HG02763 (cell line): ENCODE data around the gene GNG13.
"Not testable (repeated sequence)": the region's sequence is repeated elsewhere in the genome, so short reads cannot be mapped to it uniquely, and the experiment has no call there.

ENCODE experiments used
- ATAC-seq: cut with Tn5 transposase; IDR thresholded peaks from one replicate; pipeline ENCODE4 v1.9.1; 2021; ENCODE audit warnings: mild to moderate bottlenecking, moderate library complexity; ENCODE audit not compliant: unreplicated experiment

GNG13 gene

GRCh38 chr16:799948-800833 is at the start of gene GNG13:
Gene GNG13 (minus strand): TSS chr16:800734. CDS start chr16:799077, 1,657 bp downstream.
- ATAC-seq: no peak

DNA sequence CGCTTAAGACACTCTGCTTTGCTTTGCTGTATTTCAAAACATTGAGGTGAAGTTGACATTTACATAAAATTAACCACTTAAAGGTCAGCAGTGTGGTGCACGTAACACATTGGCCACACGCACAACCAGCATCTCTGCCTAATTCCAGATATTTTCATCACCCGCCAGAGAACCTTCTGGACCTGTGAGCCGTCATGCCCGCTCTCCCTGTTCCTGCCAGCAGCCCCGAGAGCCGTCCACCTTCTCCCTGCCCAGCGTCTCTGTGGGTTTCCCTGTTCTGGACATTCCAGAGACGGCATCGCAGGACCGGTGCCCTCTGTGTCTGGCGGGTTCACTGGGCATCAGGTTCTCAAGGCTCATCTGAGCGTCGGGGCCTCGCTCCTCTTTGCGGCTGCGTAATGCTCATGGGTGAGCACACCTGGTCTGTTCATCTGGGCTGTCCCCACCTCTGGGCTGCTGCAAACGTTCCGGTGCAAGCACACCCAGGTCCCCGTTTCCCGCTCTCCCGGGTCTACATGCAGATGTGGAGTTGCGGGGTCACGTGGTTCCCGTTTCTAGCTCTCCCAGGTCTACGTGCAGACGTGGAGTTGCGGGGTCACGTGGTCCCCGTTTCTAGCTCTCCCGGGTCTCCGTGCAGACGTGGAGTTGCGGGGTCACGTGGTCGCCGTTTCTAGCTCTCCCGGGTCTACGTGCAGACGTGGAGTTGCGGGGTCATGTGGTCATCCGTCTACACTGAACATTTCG is 48.1 kb upstream of the GNG13 start:
- ATAC-seq: no peak

GRCh38 chr16:847681-848445 is 47.3 kb upstream of the GNG13 start:
- ATAC-seq: no peak

GRCh38 chr16:847151-847550 is 46.6 kb upstream of the GNG13 start:
- no peak for ATAC-seq

- ATAC-seq: no peak
Measured at GRCh38 chr16:845351-845745, 44.8 kb upstream of the GNG13 start.

GRCh38 chr16:844638-845350 is 44.3 kb upstream of the GNG13 start:
- no peak for ATAC-seq

- no peak for ATAC-seq
Measured at GRCh38 chr16:843771-844170, 43.2 kb upstream of the GNG13 start.

GRCh38 chr16:842711-843560 is 42.4 kb upstream of the GNG13 start:
- ATAC-seq: no peak

DNA sequence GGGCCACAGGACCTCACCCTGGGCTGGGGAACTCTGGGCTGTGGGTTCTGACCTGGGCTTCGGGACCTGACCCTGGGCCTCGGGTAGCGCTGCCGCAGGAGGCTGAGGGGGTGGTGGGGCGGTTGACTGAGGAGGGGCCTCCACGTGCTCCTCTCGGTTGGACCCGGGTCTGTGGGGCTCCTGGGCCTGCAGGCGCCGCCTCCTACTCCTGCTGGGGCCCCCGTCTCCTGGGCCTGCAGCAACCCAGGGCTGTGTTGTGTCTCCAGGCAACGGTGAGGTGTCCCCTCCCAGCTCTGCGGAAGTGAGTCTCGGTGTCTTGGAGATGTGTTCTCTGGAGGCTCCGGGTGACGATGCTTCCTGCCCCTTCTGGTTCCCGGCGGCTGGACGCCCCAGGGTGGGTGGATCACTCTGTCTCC is 41.5 kb upstream of the GNG13 start:
- no peak for ATAC-seq

GRCh38 chr16:841455-842060 is 41.0 kb upstream of the GNG13 start:
- ATAC-seq: no peak

DNA sequence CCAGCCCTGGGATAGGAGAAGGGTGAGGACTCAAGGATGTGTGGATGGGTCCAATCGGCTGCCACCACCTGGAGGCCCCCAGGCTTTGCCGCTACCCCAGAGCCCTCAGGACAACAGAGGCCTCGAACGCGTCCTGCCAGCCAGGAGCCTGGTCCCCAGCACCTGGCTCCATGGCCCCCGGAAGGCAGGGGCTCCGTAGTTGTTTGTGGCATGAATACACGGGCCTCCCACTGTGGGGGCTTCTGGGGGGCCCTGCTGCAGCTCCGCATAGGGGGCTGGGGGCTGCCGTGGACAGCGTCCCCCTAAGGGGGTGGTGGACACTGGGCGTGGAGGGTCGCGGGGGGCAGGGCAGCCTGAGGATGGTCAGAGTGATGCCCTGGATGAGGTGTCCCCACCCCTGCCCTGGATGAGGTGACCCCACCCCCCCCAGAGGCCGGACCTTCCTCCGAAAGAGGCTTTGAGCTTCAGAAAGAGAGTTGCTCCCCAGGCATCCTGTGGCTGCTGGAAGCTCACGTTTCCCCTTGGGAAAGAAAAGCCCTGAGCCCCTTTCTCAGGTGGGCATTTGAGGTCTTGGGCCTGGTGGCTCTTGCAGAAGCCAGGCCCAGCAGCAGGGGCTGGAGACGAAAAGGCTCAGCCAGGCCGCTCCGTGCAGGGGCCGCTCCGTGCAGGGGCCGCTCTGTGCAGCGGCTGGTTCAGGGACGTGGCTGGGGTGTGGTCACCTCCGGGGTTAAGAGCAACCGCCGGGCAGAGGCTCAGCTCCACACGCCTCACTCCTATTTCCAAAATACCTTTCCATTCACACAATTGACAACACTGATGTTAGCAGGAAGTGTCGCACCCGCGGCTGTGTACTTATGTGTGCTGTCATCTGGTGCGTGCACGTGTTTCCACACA is 40.3 kb upstream of the GNG13 start:
- no peak for ATAC-seq

DNA sequence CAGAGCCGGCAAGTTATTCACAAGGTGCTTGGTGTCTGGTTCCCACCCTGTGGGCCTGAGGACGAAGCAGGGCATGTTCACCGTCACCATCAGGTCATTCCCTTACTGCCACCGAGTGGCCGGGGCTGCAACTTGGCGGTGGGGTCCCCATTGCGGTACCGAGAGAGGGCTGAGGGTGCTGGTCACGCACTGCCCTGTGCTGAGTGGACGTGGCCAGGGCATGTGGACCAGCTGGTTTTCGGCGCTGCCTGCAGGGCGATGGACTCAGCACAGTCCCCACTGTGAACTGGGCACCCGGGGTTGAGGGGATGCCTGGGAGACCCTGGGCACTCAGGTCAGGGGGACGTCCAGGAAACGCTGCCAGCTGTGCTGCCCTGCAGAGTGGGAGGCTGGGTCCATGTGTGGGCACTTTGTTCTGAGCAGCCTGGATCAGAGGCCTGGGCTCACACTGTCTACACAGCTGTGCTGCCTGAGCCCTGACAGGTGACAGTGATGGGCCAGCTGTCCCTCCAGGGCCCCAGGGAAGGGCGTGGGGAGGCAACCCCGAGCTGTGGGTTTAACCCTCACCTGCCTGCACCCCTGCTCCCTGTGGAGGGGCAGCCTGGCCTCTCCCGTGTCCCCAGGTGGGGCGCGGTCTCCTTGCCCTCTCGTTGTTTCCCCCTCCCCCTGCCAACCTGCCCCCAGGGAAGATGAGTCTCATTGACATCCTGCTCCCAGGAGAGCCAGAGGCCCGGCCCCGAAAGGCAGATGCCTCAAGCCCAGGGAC is 39.3 kb upstream of the GNG13 start:
- ATAC-seq: no peak

GRCh38 chr16:838741-839140 is 38.2 kb upstream of the GNG13 start:
- no peak for ATAC-seq

DNA sequence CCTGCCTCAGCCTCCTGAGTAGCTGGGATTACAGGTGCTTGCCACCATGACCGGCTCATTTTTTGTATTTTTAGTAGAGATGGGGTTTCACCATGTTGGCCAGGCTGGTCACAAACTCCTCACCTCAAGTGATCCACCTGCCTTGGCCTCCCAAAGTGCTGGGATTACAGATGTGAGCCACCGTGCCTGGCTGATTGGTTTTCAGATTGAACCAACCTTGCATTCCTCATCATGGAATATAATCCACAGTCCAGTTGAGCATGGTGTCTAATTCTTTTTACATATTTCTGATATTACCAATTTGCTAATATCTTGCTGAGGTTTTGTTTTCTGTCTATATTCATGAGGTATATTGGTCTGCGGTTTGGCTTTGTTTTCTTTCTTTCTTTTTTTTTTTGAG is 36.3 kb upstream of the GNG13 start:
- ATAC-seq: not testable (repeated sequence)

GRCh38 chr16:836221-836620 is 35.7 kb upstream of the GNG13 start:
- no peak for ATAC-seq

GRCh38 chr16:835373-835772 is 34.8 kb upstream of the GNG13 start:
- ATAC-seq: no peak

DNA sequence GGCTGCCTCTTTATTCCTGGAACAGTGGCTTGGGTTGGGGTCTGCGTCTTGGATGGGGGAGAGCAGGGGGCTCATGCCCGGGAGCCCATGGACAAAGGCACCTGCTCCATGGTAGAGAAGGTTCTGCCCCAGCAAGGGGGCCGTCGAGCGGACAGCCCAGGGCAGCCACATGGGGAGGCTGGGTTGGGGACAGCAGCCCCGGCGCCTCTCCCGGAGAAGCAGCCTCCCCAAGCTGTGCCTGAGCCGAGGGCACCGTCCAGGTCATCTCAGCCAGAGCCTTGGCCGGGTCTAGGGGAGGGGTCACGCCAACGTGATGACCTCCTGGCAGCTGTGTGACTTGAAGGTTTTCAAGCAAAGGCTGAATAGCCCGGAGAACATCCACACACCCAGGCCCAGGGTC is 32.9 kb upstream of the GNG13 start:
- no peak for ATAC-seq
